ENCODE results near the gene RNF121.

DNA sequence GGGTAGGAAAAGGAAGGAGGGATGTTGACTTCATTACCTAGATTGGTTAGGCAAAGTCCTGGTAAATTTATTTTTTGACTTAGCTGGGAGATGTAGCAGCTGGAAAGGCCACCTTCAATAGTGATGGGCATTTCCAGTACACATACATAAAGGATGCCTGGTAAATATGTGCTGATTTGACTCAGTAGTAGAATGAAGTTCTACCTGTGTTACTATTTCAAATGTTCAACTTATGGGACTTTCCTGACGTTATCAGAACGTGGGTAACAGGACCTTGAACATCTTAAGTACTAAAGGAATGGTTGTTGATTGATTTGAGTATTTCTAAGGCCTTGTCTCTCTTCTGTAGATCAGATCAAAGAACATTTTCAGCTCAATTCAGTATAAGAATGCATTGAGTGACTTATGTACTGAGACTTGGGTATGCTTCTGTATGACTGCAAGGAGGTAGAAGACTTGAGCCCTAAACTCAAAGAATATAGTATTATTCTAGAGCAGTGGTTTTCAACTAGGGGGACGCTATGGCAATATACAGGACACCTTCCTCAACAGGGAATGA, 27.1 kb downstream of the RNF121 start:
- TF ChIP-seq CTCF (IDR thresholded peaks at IDR 0.05) = no peak
- TF ChIP-seq EP300 (IDR thresholded peaks at IDR 0.05) = no peak
- no peak for TF ChIP-seq POLR2A (IDR thresholded peaks at IDR 0.05)
